ENCODE results near the gene DGAT2L6.
"Not testable (repeated sequence)": the region's sequence is repeated elsewhere in the genome, so short reads cannot be mapped to it uniquely, and the experiment has no call there.

DGAT2L6 gene

DNA sequence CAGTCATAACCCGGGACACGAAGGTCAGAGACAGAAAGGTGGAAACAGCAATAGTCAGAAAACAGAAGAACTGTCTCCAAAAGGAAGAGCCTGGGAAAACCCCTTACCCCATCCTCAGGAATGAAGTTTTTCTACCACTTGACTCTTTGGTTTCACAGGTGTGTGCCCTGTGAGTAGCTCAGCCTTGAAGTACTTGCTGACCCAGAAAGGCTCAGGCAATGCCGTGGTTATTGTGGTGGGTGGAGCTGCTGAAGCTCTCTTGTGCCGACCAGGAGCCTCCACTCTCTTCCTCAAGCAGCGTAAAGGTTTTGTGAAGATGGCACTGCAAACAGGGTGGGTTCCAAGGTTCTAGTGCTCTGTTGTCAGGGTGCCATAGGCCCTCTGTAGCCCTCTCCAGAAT lies 24.4 kb downstream of the DGAT2L6 start:
- DNase-seq, result no peak

- no peak for DNase-seq
Measured at GRCh38 chrX:70208479-70208878, 31.2 kb downstream of the DGAT2L6 start.

DNA sequence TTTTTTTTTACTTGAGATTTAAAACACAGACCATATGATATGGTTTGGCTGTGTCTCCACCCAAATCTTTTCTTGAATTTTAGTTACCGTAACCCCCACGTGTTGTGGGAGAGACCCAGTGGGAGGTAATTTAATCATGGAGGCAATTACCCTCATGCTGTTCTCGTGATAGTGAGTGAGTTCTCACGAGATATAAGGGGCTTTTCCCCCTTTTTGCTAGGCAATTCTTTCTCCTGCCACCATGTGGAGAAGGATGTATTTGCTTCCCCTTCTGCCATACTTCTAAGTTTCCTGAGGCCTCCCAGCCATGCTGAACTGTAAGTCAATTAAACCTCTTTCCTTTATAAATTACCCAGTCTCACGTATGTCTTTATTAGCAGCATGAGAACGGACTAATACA lies 32.3 kb downstream of the DGAT2L6 start:
- not testable (repeated sequence) for DNase-seq

DNA sequence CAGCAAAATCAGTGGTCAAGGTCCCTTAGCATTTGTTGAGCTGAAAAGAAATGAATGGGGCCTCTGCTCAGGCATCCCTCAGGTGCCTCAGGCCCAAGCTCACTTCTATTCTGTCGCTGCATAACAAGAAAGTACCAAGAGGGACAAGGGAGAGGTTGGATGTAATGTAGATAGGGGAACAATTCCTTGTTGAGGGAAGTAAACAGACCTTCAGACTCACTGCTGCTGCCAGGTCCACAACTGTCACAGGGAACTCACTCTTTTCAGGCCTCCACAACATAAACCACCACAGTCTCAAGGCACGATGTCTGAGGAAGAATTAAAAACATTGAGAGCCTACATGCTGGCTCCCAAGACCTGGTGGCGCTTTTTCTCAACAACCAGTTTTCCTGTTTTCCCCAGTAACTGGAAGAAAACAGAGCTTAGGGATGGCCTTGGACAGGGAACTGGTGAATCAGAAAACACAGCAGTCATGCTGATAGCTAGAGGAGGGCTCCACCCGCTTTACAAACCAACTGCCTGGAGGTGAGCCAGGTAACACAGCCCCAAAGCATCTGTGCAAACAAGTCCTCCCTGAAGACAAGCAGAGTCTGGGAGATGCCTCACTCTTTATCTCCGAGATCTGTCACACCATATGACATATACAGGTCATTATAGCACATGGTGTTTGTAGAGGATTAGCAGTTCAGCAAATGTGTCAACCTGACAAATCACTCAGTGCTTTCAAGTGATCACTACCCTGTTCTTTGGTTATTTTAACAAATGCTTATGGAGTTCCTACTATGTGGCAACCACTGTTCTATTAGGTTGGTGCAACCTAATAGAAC lies 42.9 kb downstream of the DGAT2L6 start:
- DNase-seq, result no peak

DNA sequence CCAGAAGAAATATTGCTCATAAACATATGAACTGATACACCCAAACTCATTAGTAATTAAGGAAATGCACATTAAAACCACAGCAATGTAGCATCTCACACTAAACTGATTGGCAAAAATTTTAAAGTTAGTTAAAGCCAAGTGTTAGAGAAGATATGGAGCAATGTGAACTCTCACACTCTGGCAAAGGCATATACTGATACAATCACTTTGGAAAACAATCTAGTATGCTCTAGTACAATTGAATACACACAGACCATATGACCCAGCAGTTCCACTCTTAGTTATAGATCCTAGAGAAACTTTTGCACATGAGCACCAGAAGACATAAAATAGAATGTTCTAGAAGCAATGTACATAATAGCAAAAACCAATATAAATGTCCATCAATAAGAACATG lies 48.8 kb downstream of the DGAT2L6 start:
- no peak for DNase-seq

DNA sequence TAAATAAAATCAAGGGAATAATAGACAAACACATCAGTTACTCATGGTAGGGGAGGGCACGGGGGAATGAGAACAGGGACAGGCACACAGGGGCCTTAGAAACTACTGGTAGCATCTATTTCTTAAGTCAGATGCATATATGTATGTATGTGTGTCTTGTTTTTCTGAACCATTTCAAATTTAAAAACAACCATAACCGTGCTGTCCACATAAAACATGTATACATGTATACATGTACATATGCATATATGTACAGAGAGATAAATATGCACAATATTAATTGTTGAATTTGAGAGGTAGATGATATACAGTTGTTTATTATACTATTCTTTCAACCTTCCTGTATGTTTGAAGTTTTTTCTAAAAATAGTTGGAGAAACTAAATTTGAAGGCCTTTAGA lies 49.4 kb downstream of the DGAT2L6 start:
- no peak for DNase-seq

DNA sequence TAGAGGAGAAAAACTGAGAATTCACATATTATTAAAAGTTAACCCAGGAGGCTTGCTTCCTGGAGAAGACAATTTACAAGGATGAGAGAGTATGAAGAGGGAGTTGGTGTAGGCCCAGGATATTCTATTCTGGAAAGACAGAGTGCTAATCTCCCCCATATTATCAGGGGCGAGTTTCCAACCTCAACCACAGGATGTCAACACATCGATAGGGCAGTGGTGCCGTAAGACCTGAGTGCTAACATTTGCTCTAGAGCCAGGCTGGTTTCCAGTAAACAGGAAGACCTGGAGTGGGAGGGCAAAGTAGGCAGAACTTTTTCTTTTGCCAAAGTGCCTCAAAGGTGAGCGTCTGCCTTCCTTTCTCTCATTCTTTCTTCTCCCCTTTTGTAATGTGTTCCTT lies 54.4 kb downstream of the DGAT2L6 start:
- no peak for DNase-seq

DNA sequence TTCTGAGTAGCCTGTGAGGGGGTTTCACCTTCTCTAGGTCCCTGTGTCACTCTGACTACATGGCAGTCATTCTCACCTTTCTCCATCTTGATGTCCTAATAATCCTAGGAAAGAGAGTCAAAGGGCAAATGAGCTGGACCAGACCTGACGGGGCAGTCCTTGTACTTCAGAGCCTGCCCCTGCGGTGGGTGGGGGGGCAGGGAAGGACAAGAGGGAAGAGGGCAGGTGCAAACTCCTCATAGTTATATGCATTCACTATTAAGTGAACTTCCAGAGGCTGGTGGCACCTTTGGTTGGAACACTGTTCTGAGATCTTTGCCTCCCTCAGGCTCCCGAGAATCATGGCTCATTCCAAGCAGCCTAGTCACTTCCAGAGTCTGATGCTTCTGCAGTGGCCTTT lies 57.1 kb downstream of the DGAT2L6 start, which contains the start of gene AWAT1:
AWAT1 (plus strand) TSS at position 301 of the 400 bp plus-strand sequence; CDS start at position 342, 41 bp downstream.
- no peak for DNase-seq

- DNase-seq, result no peak
Measured at GRCh38 chrX:70240751-70241150, 63.5 kb downstream of the DGAT2L6 start.

- DNase-seq, result no peak
Measured at GRCh38 chrX:70241501-70241900, 64.2 kb downstream of the DGAT2L6 start.

DNA sequence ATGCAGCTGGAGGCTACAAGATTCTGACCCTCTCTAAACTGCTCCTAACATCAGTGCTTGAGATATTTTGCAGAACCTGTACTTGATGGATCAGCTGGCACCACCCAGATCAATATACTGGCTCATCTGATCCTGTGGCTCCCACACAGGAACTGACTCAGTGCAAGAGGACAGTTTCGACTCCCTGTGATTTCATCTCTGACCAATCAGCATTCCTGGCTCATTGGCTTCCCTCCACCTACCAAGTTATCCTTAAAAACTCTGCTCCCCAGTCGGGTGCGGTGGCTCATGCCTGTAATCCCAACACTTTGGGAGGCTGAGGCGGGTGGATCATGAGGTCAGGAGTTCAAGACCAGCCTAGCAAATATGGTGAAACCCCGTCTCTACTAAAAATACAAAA lies 66.3 kb downstream of the DGAT2L6 start:
- DNase-seq, result not testable (repeated sequence)

- no peak for DNase-seq
Measured at GRCh38 chrX:70244881-70245280, 67.6 kb downstream of the DGAT2L6 start.

DNA sequence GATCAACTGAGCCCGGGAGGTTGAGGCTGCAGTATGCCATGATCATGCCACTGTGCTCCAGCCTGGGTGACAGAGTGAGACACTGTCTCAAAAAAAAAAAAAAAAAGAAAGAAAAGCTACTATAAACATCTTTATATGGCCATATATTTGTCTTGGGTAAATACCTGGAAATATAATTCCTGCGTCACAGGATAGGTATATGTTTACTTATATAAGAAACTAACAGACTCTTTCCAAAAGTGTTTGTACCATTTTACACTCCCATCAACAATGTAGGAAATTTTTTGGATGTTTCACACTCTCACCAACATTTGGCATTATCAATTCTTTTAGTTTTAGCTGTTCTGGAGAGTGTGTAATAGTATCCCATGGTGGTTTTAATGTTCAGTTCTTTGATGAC lies 70.0 kb downstream of the DGAT2L6 start:
- no peak for DNase-seq

- DNase-seq, result no peak
Measured at GRCh38 chrX:70252491-70252890, 75.2 kb downstream of the DGAT2L6 start.

- no peak for DNase-seq
Measured at GRCh38 chrX:70253377-70254062, 76.2 kb downstream of the DGAT2L6 start.

- no peak for DNase-seq
Measured at GRCh38 chrX:70254063-70254400, 76.7 kb downstream of the DGAT2L6 start.

DNA sequence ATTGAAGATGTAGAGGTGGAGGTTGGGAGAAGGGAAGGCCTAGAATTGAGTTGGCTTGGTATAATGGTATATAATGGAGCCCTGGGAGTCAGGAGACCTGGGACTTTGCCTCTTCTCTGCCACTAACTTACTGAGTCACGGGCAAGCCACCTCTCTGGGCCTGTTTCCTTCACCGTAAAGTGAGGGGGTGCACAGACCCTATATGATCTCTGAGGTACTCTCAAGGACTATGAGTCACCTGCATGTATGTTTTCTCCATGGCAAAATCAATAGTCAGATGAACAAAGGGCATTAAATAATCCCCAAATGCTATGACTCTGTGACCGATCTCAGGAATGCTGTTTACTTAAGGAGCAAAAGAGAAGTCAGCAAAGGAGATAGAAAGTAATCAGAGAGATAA lies 77.6 kb downstream of the DGAT2L6 start:
- DNase-seq, result no peak

All from SW 1271 (cell line).